DMS 273 treated with DMSO at 0.1 percent for 48 hours (cell line): ENCODE results near the gene ARSJ.
A peak's percentile ranks its signal among the peaks of the same experiment; 100 is the strongest.

Source experiments
- DNase-seq: peaks from one replicate; lab custom pipeline; 2025; lab: John Stamatoyannopoulos, UW

The ARSJ gene

DNA sequence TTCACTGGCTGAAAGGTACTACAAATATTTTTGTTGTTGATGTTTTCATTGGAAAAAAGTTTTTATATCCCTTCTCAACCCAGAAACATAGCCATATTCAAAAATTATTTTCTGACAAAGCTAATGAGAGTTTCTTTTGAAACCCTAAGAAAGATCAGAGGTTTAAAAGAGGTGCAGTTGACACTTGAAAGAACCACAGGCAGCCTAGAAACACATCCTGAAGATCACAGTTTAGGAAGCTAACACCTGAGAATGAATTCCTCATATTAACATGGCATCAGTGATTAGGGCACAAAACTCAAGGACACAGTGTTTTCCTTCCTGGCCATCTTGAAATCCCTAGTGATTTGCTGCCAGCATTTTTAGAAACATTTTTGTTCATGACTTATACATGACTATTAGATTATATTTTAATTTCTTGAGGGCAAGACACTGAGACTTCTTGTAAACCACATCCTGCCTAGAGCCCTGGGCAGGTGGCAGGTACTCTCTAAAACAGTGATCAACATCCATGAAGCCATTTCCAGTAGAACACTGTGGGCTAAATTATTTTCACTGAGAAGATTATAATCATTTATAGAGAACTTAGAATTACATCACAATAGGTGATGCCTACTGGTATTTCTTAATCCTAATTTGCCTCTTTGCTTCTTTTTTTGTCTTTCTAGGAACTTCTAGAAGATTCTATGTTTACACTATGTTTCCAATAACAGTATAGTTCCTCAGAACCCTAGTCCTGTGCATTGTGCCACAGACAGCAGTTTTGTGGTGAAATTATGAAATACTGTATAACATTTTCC is 80.0 kb downstream of the ARSJ start:
- DNase-seq, result no peak

GRCh38 chr4:113893546-113893945 is 85.9 kb downstream of the ARSJ start:
- DNase-seq, result no peak

- DNase-seq, result no peak
These were observed 91.4 kb downstream of the ARSJ start for GRCh38 chr4:113888006-113888405.

GRCh38 chr4:113885291-113885690 is 94.2 kb downstream of the ARSJ start:
- DNase-seq, result no peak

DNA sequence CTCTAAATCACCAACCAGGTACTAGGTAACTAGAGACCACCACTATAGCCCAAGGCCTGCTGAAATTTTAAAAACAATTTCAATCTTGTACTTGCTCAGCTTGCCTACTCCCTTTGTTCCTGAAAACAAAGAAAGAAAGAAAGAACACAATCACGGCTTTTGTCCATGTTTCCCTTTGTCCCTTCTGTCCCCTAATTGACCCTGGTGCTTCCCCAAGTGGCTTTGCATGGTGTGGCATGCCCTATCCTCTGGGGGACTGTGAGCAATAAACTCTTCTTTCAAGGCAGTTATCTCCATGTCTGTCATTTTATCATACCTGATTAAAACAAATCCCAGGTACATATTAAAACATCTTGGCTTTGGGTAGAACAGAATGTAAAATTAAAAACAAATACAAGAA is 94.8 kb downstream of the ARSJ start:
- no peak for DNase-seq

DNA sequence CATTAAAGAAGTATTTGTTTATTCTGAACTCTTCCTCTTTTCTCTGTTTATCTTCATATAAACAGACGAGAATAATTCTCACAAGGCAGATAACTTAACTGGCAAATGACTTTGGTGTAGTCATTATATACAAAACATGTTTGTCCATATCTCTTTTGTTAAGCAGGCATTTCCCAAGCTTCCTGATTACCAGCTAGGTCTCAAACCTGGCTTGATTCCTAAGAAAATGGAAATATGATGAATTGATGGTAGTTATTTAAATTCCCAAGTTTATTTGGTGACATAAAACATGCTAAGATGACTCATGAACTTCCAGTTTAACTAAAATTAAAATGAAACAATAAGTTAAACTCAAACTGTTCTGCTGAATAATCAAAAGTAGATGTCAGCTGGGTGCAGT is 96.8 kb downstream of the ARSJ start:
- no peak for DNase-seq

DNA sequence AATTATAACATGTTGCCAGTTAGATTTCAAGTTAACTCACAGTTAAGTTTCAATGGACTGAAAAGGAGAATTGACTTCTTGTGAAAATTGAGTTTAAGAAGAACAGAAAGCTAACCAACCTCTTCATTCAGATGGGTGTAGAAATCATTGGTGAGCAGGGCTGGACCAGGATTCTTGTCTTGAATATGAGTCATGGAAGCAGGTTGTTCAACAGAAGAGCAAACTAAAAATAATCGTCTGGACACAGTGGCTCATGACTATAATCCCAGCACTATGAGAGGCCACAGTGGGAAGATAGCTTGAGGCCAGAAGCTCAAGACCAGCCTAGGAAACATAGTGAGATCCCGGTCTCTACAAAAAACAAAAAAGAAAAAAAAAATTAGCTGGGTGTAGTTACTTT is 98.2 kb downstream of the ARSJ start:
- no peak for DNase-seq

GRCh38 chr4:113880240-113881028 is 99.0 kb downstream of the ARSJ start:
- DNase-seq, result no peak

DNA sequence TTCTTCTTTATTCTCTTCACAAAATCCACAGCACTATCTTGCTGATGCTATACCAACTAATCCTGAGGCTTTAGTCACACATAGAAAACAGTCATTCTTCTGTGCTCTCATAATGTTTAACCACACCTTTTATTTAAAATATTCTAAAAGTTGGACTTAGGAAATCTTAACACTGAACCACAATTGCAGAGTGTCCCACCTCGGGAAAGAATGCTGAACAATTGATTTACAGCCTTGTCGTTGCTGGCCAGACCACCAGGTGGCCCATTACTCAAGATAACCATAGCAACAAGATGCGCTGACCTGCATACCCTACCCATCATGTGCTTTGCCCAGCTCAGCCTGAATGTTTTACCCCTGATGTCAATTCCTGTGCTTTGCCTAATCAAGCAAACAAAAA is 100.8 kb downstream of the ARSJ start:
- DNase-seq, result peak; percentile 4

DNA sequence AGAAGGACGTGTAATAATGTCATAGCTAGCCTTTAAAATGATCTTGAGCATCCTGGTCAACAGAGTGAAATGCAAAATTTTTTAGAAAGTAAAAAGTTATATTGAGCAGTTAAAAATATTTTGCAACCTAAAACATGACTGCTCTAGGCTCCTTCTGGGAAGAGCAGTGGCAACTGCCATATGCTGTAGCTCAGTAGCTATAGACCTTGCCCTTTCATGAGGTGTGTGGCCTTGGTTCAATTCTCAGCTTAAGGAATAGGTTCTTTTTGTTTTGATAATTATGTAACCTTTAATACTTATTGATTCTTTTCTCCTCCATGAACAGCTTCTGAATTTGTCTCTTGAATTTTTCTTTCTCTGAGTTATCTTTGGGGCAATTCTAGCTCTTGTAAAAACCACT is 105.0 kb downstream of the ARSJ start:
- DNase-seq, result no peak

GRCh38 chr4:113873508-113873907 is 105.9 kb downstream of the ARSJ start:
- no peak for DNase-seq

DNA sequence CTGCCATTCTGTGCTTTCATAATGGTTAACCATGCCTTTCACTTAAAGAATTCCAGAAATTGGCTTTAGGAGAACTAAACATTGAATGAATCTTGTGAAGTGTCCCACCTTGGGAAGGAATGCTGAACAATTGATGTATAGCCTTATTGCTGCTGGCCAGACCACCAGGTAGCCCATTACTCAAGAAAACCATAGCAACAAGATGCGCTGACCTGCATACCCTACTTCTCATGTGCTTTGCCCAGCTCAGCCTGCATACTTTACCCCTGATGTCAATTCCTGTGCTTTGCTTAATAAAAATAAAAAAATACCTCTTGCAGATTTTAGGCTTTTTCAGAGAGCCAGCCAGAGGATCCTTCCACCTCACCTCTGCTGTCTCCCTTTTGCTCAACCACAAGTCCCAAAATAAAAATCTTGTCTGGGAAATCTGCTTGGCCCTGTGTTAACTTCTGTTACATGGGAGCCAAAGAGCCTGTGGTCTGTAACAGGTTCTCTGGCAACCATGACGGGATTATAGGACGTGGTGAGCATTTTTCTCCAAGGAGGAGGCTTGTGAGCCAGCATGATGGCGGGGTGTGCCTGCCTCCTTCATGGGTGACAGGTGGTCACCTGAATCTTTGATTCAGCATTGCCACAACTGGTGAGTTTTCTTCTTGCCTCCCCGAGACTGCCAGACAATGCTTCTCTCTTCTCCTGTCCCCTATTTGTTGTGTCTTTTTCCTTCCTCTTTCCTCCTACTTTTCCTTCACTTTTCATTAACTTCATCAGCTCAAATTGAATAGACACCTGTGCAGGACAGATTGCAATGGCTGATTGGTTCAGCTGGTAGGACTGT is 106.8 kb downstream of the ARSJ start:
- DNase-seq, result no peak

DNA sequence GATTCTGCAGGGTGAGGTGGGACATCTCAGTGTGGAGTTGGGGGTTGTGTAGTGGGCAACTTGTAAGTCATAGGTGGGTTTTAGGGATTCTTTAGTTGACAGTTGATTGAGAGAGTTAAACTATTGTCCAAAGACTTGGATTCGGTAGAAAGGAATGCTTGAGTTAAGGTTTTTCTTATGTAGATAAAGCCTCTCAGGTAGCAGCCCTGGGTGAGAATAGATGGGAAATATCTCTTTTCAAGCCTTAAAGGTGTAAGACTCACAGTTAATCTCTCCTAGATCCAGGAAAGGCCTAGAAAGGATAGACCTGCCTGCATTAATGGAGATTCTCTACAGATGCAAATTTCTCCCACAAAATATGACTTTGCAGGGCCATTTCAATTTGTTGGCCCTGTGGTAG is 108.4 kb downstream of the ARSJ start:
- no peak for DNase-seq

DNA sequence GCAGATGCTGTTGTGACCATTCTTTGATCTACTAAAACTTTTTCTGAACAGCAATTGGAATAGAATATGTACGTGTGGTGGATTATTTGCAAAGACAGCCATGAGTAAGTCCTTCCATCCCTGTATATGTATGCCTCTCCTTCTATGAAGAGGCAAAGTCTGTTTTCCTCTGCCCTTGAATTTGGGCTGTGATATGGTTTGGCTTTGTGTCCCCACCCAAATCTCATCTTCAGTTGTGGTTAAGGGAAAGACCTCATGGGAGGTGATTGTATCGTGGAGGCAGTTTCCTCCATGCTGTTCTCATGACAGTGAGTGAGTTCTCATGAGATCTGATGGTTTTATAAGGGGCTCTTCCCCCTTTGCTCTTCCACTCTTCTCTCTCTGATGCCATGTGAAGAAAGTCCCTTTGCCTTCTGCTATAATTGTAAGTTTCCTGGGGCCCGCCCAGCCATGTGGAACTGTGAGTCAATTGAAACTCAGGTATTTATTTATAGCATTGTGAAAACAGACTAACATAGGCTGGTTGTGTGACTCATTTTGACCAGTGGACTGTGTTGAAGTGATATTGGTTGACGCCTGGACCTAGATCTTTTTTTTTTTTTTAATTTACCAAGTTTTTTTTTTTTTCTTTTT is 109.6 kb downstream of the ARSJ start:
- DNase-seq, result no peak

GRCh38 chr4:113866611-113867010 is 112.8 kb downstream of the ARSJ start:
- no peak for DNase-seq

DNA sequence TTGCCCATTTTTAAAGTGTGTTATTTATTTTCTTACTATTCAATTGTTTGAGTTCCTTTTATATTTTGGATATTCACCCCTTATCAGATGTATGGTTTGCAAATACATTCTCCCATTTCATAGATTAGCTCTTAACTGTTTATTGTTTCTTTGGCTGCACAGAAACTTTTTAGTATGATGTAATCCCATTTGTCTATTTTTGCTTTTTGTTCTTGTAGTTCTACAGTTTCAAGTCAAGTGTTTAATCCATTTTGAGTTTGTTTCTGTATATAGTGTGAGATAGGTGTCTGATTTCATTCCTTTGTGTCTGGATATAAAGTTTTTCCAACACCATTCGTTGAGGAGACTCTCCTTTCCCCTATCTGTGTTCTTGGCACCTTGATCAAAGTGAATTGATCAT is 120.5 kb downstream of the ARSJ start:
- DNase-seq, result no peak

- DNase-seq, result no peak
These were observed 127.6 kb downstream of the ARSJ start for GRCh38 chr4:113851816-113852215.
